Lower leg skin (tissue), 3 donors: ENCODE data around the gene MDGA2.

Experiments used
- POLR2A ChIP-seq, 2 donors: fragments of 450-650 bp; IDR thresholded peaks; one replicate each; pipeline ENCODE4 v1.6.1; 2016 to 2017; ENCODE audit warnings: antibody characterized with exemption in 2 of 2, mild to moderate bottlenecking in 1 of 2, moderate library complexity in 1 of 2
- TF ChIP-seq, protein P1 (sequence below), 3 donors: fragments of 450-650 bp; IDR thresholded peaks; one replicate each; pipeline ENCODE4 v1.5.1; 2016; ENCODE audit warnings: antibody characterized with exemption in 3 of 3, mild to moderate bottlenecking in 3 of 3, moderate library complexity in 2 of 3

DNA sequence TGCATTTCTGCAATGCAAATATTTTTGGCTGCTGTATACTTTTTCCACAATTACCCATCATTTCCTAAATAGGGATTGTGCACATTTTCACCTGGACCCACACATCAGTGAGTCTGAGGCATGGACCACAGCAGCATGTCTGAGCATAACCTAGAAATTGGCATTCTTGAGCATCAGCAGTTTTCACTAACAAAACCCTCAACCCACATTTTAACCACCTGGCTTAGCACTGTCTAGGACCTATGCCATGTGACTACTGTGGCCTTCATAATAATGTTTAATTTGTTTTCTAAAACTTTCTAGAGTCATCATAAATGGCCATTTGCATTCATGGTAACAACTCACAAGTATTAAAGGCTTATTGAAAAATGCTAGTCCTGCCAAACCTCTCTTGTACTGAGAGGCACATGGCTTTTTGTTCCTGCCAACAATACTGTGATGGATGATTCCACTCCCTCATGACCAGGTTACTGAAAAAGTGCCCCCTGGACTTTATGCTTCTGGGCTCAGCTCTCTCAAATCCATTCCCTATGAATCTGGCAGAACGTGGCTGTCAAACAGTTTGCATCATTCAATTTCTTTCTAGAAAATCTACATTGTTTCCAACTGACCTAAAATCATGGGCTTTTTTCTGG is 240.0 kb downstream of the MDGA2 start:
- TF ChIP-seq POLR2A (IDR thresholded peaks at IDR 0.05), result no peak
- TF ChIP-seq, protein P1, sequence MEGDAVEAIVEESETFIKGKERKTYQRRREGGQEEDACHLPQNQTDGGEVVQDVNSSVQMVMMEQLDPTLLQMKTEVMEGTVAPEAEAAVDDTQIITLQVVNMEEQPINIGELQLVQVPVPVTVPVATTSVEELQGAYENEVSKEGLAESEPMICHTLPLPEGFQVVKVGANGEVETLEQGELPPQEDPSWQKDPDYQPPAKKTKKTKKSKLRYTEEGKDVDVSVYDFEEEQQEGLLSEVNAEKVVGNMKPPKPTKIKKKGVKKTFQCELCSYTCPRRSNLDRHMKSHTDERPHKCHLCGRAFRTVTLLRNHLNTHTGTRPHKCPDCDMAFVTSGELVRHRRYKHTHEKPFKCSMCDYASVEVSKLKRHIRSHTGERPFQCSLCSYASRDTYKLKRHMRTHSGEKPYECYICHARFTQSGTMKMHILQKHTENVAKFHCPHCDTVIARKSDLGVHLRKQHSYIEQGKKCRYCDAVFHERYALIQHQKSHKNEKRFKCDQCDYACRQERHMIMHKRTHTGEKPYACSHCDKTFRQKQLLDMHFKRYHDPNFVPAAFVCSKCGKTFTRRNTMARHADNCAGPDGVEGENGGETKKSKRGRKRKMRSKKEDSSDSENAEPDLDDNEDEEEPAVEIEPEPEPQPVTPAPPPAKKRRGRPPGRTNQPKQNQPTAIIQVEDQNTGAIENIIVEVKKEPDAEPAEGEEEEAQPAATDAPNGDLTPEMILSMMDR (IDR thresholded peaks at IDR 0.05), result no peak
